GM10266 (cell line): ENCODE results near the gene MTURN.

ENCODE experiments used
- DNase-seq: peaks from one replicate; pipeline ENCODE4 v3.0.0; 2012; ENCODE audit errors: extremely low spot score
- TF ChIP-seq, protein P1 (sequence below): IDR thresholded peaks from 2 replicates; pipeline ENCODE4 v1.5.1; 2012; ENCODE audit warnings: mild to moderate bottlenecking, low read depth; ENCODE audit not compliant: control insufficient read depth, insufficient read depth; ENCODE audit errors: missing control alignments

MTURN gene

DNA sequence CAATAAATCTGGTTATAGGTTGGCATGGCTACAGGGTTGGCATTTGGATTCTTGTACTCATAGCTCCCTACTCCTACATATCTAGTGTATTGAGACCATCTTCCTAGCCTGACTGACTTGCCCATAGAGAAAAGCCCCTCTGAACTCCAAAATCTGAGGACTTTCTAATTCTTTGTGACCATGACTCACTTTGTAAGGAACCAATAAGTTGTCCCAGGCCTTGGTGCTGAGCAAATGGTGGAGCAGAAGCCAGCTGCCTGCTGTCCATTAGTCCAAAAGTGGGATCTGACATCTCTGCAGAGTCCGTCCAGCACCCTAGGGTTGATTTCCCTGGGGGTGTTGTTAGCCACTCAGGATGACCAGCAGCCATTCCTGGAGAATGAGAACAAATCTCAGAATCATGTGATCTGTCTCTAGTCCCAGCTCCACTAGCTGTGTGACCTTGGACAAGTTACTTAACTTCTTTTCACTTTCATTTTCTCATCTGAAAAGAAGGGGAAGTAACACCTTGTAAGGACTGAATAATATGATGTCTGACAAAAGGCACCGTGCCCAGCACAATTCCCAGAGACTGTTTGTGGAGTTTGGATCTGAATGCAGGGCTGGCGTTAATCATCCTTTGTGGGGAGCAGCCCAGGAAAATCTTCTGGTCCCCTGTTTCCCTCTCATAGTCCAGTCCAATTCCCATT lies 44.1 kb downstream of the MTURN start:
- TF ChIP-seq, protein P1, sequence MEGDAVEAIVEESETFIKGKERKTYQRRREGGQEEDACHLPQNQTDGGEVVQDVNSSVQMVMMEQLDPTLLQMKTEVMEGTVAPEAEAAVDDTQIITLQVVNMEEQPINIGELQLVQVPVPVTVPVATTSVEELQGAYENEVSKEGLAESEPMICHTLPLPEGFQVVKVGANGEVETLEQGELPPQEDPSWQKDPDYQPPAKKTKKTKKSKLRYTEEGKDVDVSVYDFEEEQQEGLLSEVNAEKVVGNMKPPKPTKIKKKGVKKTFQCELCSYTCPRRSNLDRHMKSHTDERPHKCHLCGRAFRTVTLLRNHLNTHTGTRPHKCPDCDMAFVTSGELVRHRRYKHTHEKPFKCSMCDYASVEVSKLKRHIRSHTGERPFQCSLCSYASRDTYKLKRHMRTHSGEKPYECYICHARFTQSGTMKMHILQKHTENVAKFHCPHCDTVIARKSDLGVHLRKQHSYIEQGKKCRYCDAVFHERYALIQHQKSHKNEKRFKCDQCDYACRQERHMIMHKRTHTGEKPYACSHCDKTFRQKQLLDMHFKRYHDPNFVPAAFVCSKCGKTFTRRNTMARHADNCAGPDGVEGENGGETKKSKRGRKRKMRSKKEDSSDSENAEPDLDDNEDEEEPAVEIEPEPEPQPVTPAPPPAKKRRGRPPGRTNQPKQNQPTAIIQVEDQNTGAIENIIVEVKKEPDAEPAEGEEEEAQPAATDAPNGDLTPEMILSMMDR, result no peak
- DNase-seq, result peak; percentile 35

GRCh38 chr7:30180718-30181117 lies 45.9 kb downstream of the MTURN start:
- DNase-seq, result no peak

GRCh38 chr7:30181211-30181610 lies 46.4 kb downstream of the MTURN start:
- DNase-seq, result no peak
- TF ChIP-seq, protein P1, result no peak

More at GRCh38 chr7:30180718-30181117, 45.9 kb downstream of the MTURN start:
- TF ChIP-seq, protein P1, result no peak

DNA sequence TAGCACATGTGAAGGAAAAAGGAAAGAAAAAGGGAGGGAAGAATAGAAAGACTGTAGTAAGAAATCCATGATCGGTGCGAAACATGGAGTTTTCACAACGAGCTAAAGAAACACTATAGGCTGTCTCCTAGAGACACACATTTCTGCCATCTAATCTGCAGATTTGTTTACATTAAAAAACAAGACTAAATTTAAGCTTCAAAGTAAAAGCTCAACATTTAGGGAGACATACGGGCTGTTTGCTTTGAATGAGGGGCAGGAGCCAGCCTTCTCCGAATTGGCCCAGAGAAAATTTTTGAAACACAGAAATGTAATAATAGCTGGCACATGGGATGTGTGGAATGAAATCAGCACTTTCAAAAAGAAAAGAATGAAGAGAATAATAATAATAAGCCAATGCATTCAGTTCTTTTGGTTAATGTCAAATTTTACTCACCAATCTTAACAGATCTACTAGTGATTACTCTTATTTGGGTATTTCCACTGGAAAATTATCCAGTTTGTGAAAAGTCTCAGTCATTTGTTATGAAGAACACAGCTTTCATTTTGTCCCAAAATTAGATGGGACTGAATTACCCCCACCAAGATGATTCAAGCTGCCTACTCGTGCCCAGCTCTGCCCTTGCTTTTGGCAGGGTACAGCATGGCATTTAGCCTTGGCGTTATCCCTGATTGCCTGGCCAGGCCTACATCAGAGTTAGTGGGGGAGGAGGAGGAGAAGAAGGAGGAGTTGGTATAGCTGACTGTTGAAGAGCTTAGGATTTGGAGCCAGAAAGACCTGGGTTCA lies 47.1 kb downstream of the MTURN start:
- DNase-seq, result no peak
- TF ChIP-seq, protein P1, result no peak

DNA sequence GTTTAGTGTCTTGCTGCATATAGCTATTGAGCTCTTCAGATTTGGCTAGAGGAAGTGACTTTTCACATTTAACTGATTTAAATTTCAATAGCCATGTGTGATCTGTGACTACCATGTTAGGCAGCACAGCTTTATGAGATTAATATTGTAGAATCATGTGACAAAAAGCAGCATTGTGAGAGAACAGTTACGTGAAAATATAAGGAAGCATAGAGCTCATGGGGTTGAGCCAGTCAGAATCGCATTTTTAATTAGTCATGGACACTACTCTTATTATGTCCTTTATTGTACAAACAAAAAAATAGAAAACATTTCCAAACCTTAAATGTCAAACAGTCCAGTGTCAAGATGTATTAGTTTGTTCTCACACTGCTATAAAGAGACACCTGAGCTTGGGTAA lies 48.0 kb downstream of the MTURN start:
- DNase-seq, result no peak
- TF ChIP-seq, protein P1, result no peak

DNA sequence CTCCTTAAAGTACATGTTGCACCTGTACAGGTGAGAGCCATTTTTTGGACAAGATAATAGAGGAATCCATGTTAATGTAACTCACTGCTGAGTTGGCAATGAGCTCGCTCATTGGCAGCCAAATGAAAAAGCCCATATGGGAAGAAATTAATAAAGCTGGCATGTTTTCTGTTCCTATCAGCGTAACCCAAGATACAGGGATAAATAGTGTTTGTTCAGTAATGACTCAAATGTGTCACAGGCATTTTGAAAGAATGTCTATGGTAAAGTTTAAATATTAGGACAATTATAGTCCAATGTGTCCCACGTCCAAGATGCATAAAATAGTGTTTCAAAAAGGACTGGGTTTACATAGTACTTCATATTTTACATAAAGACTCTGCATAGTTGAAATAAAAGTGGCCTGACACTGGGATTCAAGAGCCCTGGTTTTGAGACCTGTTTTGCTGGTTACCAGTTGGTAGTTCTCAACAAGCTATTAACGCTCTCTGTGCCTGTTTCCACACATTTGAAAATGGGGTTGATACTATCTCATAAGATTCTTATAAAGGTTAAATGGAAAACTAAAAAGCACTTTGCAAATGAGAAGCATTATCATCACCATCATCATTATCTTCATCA lies 49.1 kb downstream of the MTURN start:
- TF ChIP-seq, protein P1, result no peak
- DNase-seq, result no peak
